GM12878 (cell line): Measurements from ENCODE around the gene BEND7. TPM values are rescaled to one million over a fixed set of nuclear protein-coding genes. Genes with fewer than 3 reads are reported as not detected.

Experiments
- ATAC-seq: fragments of 200-7000 bp; cut with Tn5 transposase; 3 replicates; pipeline ENCODE4 v1.9.1; 2020; ENCODE audit warnings: mild to moderate bottlenecking, moderate library complexity
- BruUV-seq: library from RNA; stranded (reverse); fragments of 400-500 nt; replicated peaks from 2 replicates; lab custom pipeline; 2021; lab: Mats Ljungman, UMichigan
- CTCF ChIA-PET: fragments of 300-600 bp; sonication (Branson Sonifier 250); formaldehyde crosslinking; extraction: SDS; loops from one replicate; lab custom pipeline; 2021; ENCODE audit warnings: inconsistent platforms; lab: Yijun Ruan, JAX
- POLR2A ChIA-PET: fragments of 350-600 bp; formaldehyde crosslinking; extraction: SDS; loops from one replicate; lab custom pipeline; 2021; ENCODE audit warnings: inconsistent platforms; lab: Charles Lee
- RAD21 ChIA-PET: fragments of 300-600 bp; sonication (Branson Sonifier 250); formaldehyde crosslinking; loops from one replicate; lab custom pipeline; 2023; ENCODE audit warnings: antibody characterized with exemption; ENCODE audit not compliant: unreplicated experiment; lab: Charles Lee
- SMC1A ChIA-PET: fragments of 300-600 bp; sonication (Branson Sonifier 250); formaldehyde crosslinking; loops from one replicate; lab custom pipeline; 2023; ENCODE audit not compliant: unreplicated experiment, uncharacterized antibody; lab: Charles Lee
- DNase-seq: peaks from one replicate; pipeline ENCODE4 v3.0.0-alpha.2; 2011; ENCODE audit warnings: low read depth, low spot score
- FAIRE-seq: peaks from 3 replicates; lab custom pipeline; 2011; peaks lifted over from hg19 to GRCh38; lab: Jason Lieb, UNC
- H2AFZ ChIP-seq: 2 replicates; pipeline ENCODE4 v1.6.0; 2011; ENCODE audit warnings: low read depth, low read length, control low read depth; ENCODE audit not compliant: control insufficient read depth
- H3K27ac ChIP-seq: 2 replicates; pipeline ENCODE4 v1.5.1; 2011; ENCODE audit warnings: control low read depth; ENCODE audit not compliant: control insufficient read depth, insufficient read depth
- H3K27me3 ChIP-seq, 2 experiments: replicated peaks in 1 of 2; 2 replicates each; pipeline versions ENCODE4 v1.6.0 to v1.6.1; 2011; ENCODE audit warnings: low read length in 1 of 2; ENCODE audit not compliant: control insufficient read depth in 2 of 2, insufficient read depth in 2 of 2
- H3K36me3 ChIP-seq, 2 experiments: 2 replicates each; pipeline ENCODE4 v1.5.1; 2011; ENCODE audit warnings: low read length in 1 of 2; ENCODE audit not compliant: control insufficient read depth in 2 of 2, insufficient read depth in 2 of 2
- H3K4me1 ChIP-seq: 2 replicates; pipeline ENCODE4 v1.6.1; 2011; ENCODE audit warnings: mild to moderate bottlenecking, low read length, moderate library complexity, mixed read lengths; ENCODE audit not compliant: control insufficient read depth, insufficient read depth
- H3K4me2 ChIP-seq: 2 replicates; pipeline ENCODE4 v1.6.0; 2011; ENCODE audit warnings: control low read depth; ENCODE audit not compliant: control insufficient read depth, insufficient read depth
- H3K4me3 ChIP-seq: fragments of 200-600 bp; sonication (generic); 2 replicates; pipeline ENCODE4 v1.5.1; 2016
- H3K79me2 ChIP-seq: 2 replicates; pipeline ENCODE4 v1.6.0; 2011; ENCODE audit warnings: low read length; ENCODE audit not compliant: control insufficient read depth, insufficient read depth
- H3K9ac ChIP-seq: 2 replicates; pipeline ENCODE4 v1.8.0; 2011; ENCODE audit warnings: low read length, control low read depth, mixed read lengths; ENCODE audit not compliant: control insufficient read depth, insufficient read depth
- H3K9me3 ChIP-seq: replicated peaks from 3 replicates; pipeline ENCODE4 v1.5.1; 2011; ENCODE audit warnings: mild to moderate bottlenecking, low read length; ENCODE audit not compliant: control insufficient read depth, insufficient read depth
- H4K20me1 ChIP-seq: 2 replicates; pipeline ENCODE4 v1.6.0; 2011; ENCODE audit not compliant: control insufficient read depth, insufficient read depth
- CREB1 ChIP-seq: IDR thresholded peaks from 2 replicates; pipeline ENCODE4 v1.6.1; 2012; ENCODE audit warnings: low read depth, mild to moderate bottlenecking, inconsistent platforms
- EGR1 ChIP-seq, 2 experiments: IDR thresholded peaks; 1 replicate in 1 of 2; 2 replicates in 1 of 2; pipeline ENCODE4 v1.6.1; 2011 to 2012; ENCODE audit warnings: low read depth in 2 of 2, low read length in 2 of 2, borderline replicate concordance in 1 of 2, mild to moderate bottlenecking in 1 of 2, moderate library complexity in 1 of 2
- ELK1 ChIP-seq: IDR thresholded peaks from 2 replicates; pipeline ENCODE4 v1.6.1; 2012; ENCODE audit warnings: low read depth, low read length, improper control_type of control experiment
- GABPA ChIP-seq: IDR thresholded peaks from 2 replicates; pipeline ENCODE4 v1.6.1; 2014; ENCODE audit warnings: antibody characterized with exemption, low read depth, mild to moderate bottlenecking, inconsistent platforms
- IKZF2 ChIP-seq, 2 experiments: fragments of 450-650 bp; IDR thresholded peaks; 2 replicates each; pipeline ENCODE4 v1.6.1; 2017; ENCODE audit warnings: mild to moderate bottlenecking in 2 of 2, moderate library complexity in 2 of 2
- KLF5 ChIP-seq: fragments of 450-650 bp; IDR thresholded peaks from 2 replicates; pipeline ENCODE4 v1.6.1; 2014; ENCODE audit warnings: mild to moderate bottlenecking; ENCODE audit not compliant: partially characterized antibody
- MAX ChIP-seq: IDR thresholded peaks from 2 replicates; pipeline ENCODE4 v1.6.1; 2012; ENCODE audit warnings: low read depth, low read length, improper control_type of control experiment
- NKRF ChIP-seq: fragments of 450-650 bp; conservative IDR thresholded peaks from 2 replicates; pipeline ENCODE4 v1.6.1; 2017; ENCODE audit warnings: mild to moderate bottlenecking, moderate library complexity
- POLR2AphosphoS2 ChIP-seq: IDR thresholded peaks from 2 replicates; pipeline ENCODE4 v1.6.1; 2011; ENCODE audit warnings: low read depth, mild to moderate bottlenecking, low read length, improper control_type of control experiment, moderate library complexity
- SMAD5 ChIP-seq: IDR thresholded peaks from 2 replicates; pipeline ENCODE4 v1.6.1; 2016; ENCODE audit warnings: antibody characterized with exemption, low read depth
- ZNF622 ChIP-seq: fragments of 450-650 bp; IDR thresholded peaks from 2 replicates; pipeline ENCODE4 v1.6.1; 2017; ENCODE audit warnings: mild to moderate bottlenecking, inconsistent platforms
- WGBS: methylation state at CpG from one replicate; pipeline ENCODE4 v1.1.6; 2016; ENCODE audit warnings: low lambda C conversion rate; ENCODE audit not compliant: insufficient replicate concordance, insufficient coverage; ENCODE audit errors: missing lambda C conversion rate; 5-methylcytosine and 5-hydroxymethylcytosine counted together
- in situ Hi-C: fragments of 300-500 bp; cut with MboI; formaldehyde crosslinking; loops from 9 replicates; pipeline ENCODE4 v1.14.3; 2018; ENCODE audit warnings: mixed read lengths
- intact Hi-C: fragments of 100-400 bp; cut with micrococcal nuclease; formaldehyde crosslinking; loops from one replicate; pipeline ENCODE4 v1.14.2; 2022; ENCODE audit not compliant: unreplicated experiment
- polyA plus RNA-seq, 11 experiments: library from polyadenylated mRNA; depleted of rRNA in 4 of 11; unstranded in 6 of 11; stranded (reverse) in 5 of 11; fragments of >200 nt; fragmentation: Nextera tagmentation in 4 of 11; fragmentation: Illumina TruSeq in 1 of 11; extraction: Ambion mirVana in 4 of 11; extraction: Trizol in 1 of 11; gene quantifications; 1 replicate in 1 of 11; 2 replicates in 10 of 11; pipeline versions ENCODE4 v1.2.1 to v1.2.3, GENCODE V29; 2011 to 2016; ENCODE audit warnings: inconsistent platforms in 2 of 11, missing spikeins in 2 of 11, low read depth in 1 of 11
- total RNA-seq, 4 experiments: library from RNA; depleted of rRNA in 3 of 4; stranded (reverse); fragments of >200 nt in 3 of 4; fragmentation: Illumina TruSeq in 1 of 4; extraction: Trizol in 1 of 4; gene quantifications; 2 replicates each; pipeline versions ENCODE4 v1.2.1 to v1.2.3, GENCODE V29; 2013 to 2021

Gene BEND7
- total and polyA plus RNA-seq, 10 of the 15 experiments (the other 5 are each of a cell fraction or from before 2014, with no cell fraction given): not detected

- TF ChIP-seq MAX (no peak), GABPA (no peak)
These were observed 70.2 kb downstream of the BEND7 start (continued) for GRCh38 chr10:13458687-13459012.

GRCh38 chr10:13457958-13458686, 70.7 kb downstream of the BEND7 start:
- ChIA-PET POLR2A (no interaction called here), SMC1A (interaction anchor here (0.9 kb wide), 1 partner anchor 16 kb away, joined by 3 read pairs; no protein-coding TSS in a partner anchor)
- H2AFZ ChIP-seq: no peak overlapping the region
- whole genome bisulfite sequencing: 58% methylated on average over 13 of the region's 13 CpGs
- no peaks in the 10 kb centered on the region for H3K79me2 ChIP-seq
- BruUV-seq: no TSS peak
- H3K27ac ChIP-seq: no peak overlapping the region
- in situ Hi-C loops (no loop called here), intact Hi-C loops (no loop called here)
- H4K20me1 ChIP-seq: no peaks in the 10 kb centered on the region
- H3K36me3 ChIP-seq: no peaks in the 10 kb centered on the region
- H3K9ac ChIP-seq: no peak overlapping the region
- no peaks in the 10 kb centered on the region; the same call in 2 of the 3 replicates for H3K9me3 ChIP-seq
- no peak for DNase-seq
- TF ChIP-seq POLR2AphosphoS2 (no peak), CREB1 (no peak), SMAD5 (no peak), ZNF622 (no peak), IKZF2 (IDR thresholded peaks at IDR 0.05) (no peak), KLF5 (no peak), ELK1 (no peak), NKRF (no peak), EGR1 (IDR thresholded peaks at IDR 0.05; ENCODE audit: borderline replicate concordance in 1 of 2, low read depth in 2 of 2, low read length in 2 of 2) (no peak)
- TF ChIP-seq, all 136 proteins: peak for 0
- CTCF ChIA-PET: interaction anchor here (0.5 to 1.5 kb wide), 2 partner anchors 9 to 869 kb away, joined by 3 read pairs; no protein-coding TSS in a partner anchor
- FAIRE-seq (no peak), ATAC-seq (no peak)
- no peak overlapping the region for H3K4me3 ChIP-seq
- H3K27me3 ChIP-seq: peaks cover 0 to 2% of the 10 kb centered on the region in 2 experiments; a peak in 3 of 4 replicates
- H3K4me1 ChIP-seq: no peaks in the 10 kb centered on the region
- no peak overlapping the region for H3K4me2 ChIP-seq
- RAD21 ChIA-PET: no interaction called here
